Measurements from ENCODE around the gene HS3ST6.

- TF ChIP-seq CTCF (IDR thresholded peaks at IDR 0.05; ENCODE audit: low read length), result no peak
- TF ChIP-seq EZH2 (IDR thresholded peaks at IDR 0.05; ENCODE audit: borderline replicate concordance, low read length), result no peak
These were observed at the start of gene HS3ST6 for GRCh38 chr16:1918351-1919326.
